Astrocyte (in vitro differentiated cells and primary cell): Measurements from ENCODE around the gene RTKN2.

Experiments
- CTCF ChIP-seq: IDR thresholded peaks from 2 replicates; pipeline ENCODE4 v1.5.1; 2011; ENCODE audit warnings: low read depth, mild to moderate bottlenecking, inconsistent platforms, low read length, moderate library complexity; ENCODE audit not compliant: insufficient read depth
- EZH2 ChIP-seq: IDR thresholded peaks from 2 replicates; pipeline ENCODE4 v1.6.1; 2012; ENCODE audit warnings: mild to moderate bottlenecking, low read length, inconsistent platforms; ENCODE audit not compliant: insufficient read depth

GRCh38 chr10:62149621-62150020 lies 119.0 kb downstream of the RTKN2 start:
- TF ChIP-seq CTCF (no peak), EZH2 (no peak)
